Sigmoid colon (tissue), 7 donors: ENCODE measurements around the gene CFDP1. TPM values are rescaled to one million over a fixed set of nuclear protein-coding genes. Genes with fewer than 3 reads are reported as not detected.

Source experiments
- DNase-seq: peaks from one replicate; pipeline ENCODE4 v3.0.0-alpha.2; 2019
- H3K27ac ChIP-seq, 4 donors: fragments of 200-600 bp; sonication (generic); one replicate each; pipeline ENCODE4 v1.5.1; 2016 to 2019; ENCODE audit warnings: mild to moderate bottlenecking in 1 of 4
- H3K27me3 ChIP-seq, 3 donors: fragments of 200-600 bp; sonication (generic); one replicate each; pipeline ENCODE4 v1.5.1; 2019; ENCODE audit warnings: mild to moderate bottlenecking in 1 of 3
- H3K36me3 ChIP-seq, 4 donors: fragments of 200-600 bp; sonication (generic); one replicate each; pipeline ENCODE4 v1.5.1; 2016 to 2019
- H3K4me1 ChIP-seq, 4 donors: fragments of 200-600 bp; sonication (generic); one replicate each; pipeline ENCODE4 v1.5.1; 2017 to 2019
- H3K4me3 ChIP-seq, 4 donors: fragments of 200-600 bp; sonication (generic); one replicate each; pipeline ENCODE4 v1.5.1; 2017 to 2019; ENCODE audit warnings: mild to moderate bottlenecking in 2 of 4, moderate library complexity in 1 of 4
- H3K9me3 ChIP-seq, 4 donors: fragments of 200-600 bp in 3 of 4; sonication (generic) in 3 of 4; one replicate each; pipeline versions ENCODE4 v1.5.1 to v1.6.1; 2013 to 2019
- CTCF ChIP-seq, 4 experiments: fragments of 450-650 bp in 3 of 4; fragments of 200-600 bp in 1 of 4; IDR thresholded peaks; one replicate each; pipeline ENCODE4 v1.5.1; 2016 to 2019; ENCODE audit warnings: antibody characterized with exemption in 4 of 4, mild to moderate bottlenecking in 3 of 4, moderate library complexity in 2 of 4
- EP300 ChIP-seq, 4 donors: sonication (generic); formaldehyde crosslinking; IDR thresholded peaks; one replicate each; pipeline ENCODE4 v1.6.1; 2017; ENCODE audit warnings: antibody characterized with exemption in 4 of 4
- POLR2A ChIP-seq, 2 donors: fragments of 450-650 bp; IDR thresholded peaks; one replicate each; pipeline ENCODE4 v1.6.1; 2016; ENCODE audit warnings: antibody characterized with exemption in 2 of 2, mild to moderate bottlenecking in 2 of 2, moderate library complexity in 2 of 2
- POLR2AphosphoS5 ChIP-seq, 4 donors: sonication (generic); formaldehyde crosslinking; IDR thresholded peaks; one replicate each; pipeline ENCODE4 v1.6.1; 2017; ENCODE audit warnings: antibody characterized with exemption in 4 of 4
- WGBS, 2 donors: extraction: QIAGEN DNeasy Blood & Tissue Kit; methylation state at CpG; one replicate each; pipeline ENCODE4 v1.1.7; 2013; 5-methylcytosine and 5-hydroxymethylcytosine counted together
- intact Hi-C: fragments of 100-400 bp; cut with DNase I; formaldehyde crosslinking; loops from one replicate; pipeline ENCODE4 v1.15.1; 2023
- polyA plus RNA-seq, 3 donors: library from polyadenylated mRNA; stranded (reverse); fragments of 200-250 nt; gene quantifications; one replicate each; pipeline ENCODE4 v1.2.3, GENCODE V29; 2013
- total RNA-seq, 4 donors: library from RNA; depleted of rRNA; stranded (reverse); fragments of >200 nt; gene quantifications; one replicate each; pipeline ENCODE4 v1.1.0, GENCODE V29; 2016
- donor health status: healthy with polysubstance abuse.
- donor health status: Bipolar disorder and iron deficiency.
- donor health status: healthy.

CFDP1 gene
- 10 to 100 TPM; 42.1 to 61.1 (median 48.2) TPM for total RNA-seq
- polyA plus RNA-seq = 100 to 1,000 TPM; 102 to 382 (median 295) TPM

GRCh38 chr16:75432828-75433731 is at the start of gene CFDP1:
TSS of gene CFDP1 (minus strand) at chr16:75433503. CDS start at chr16:75433352, 151 bp downstream.
- DNase-seq = peak; percentile 98
- Histone ChIP-seq H3K9me3 (no peaks in the 10 kb centered on the region), H3K4me3 (peak within 1 kb of the TSS; percentile 75 to 92 (median 84)), H3K27ac (peak within 1 kb of the TSS; percentile 95 to 98 (median 96)), H3K36me3 (no peaks in the 10 kb centered on the region), H3K4me1 (peaks cover 0 to 17% (median 11%) of the 10 kb centered on the region in 4 donors), H3K27me3 (no peaks in the 10 kb centered on the region)
- 1% methylated on average over 85 of the region's 85 CpGs for WGBS, 2 donors
- intact Hi-C loops = loop anchor here (1.0 to 5.0 kb wide), 2 partner anchors 124 to 322 kb away; partner anchors contain the start of gene TMEM231
- TF ChIP-seq EP300 (IDR thresholded peaks at IDR 0.05) (no peak), POLR2A (IDR thresholded peaks at IDR 0.05) (peak; percentile 55 to 64), POLR2AphosphoS5 (IDR thresholded peaks at IDR 0.05) (peak; percentile 80 to 90 (median 87))

- H3K9me3 ChIP-seq = no peaks in the 10 kb centered on the region
- no peak overlapping the region for H3K4me3 ChIP-seq
- H3K4me1 ChIP-seq = no peaks in the 10 kb centered on the region
- intact Hi-C loops = no loop called here
- no peak for DNase-seq
- no peak overlapping the region for H3K27ac ChIP-seq
- TF ChIP-seq EP300 (IDR thresholded peaks at IDR 0.05) = no peak
- no peak for TF ChIP-seq POLR2AphosphoS5 (IDR thresholded peaks at IDR 0.05)
- no peak for TF ChIP-seq CTCF (IDR thresholded peaks at IDR 0.05)
- TF ChIP-seq POLR2A (IDR thresholded peaks at IDR 0.05) = no peak
- 85 to 86% methylated on average over 14 of the region's 14 CpGs for WGBS, 2 donors
- no peaks in the 10 kb centered on the region for H3K27me3 ChIP-seq
- H3K36me3 ChIP-seq = no peaks in the 10 kb centered on the region
Observed at GRCh38 chr16:75482434-75483205, 49.3 kb upstream of the CFDP1 start.

- no peaks in the 10 kb centered on the region for H3K36me3 ChIP-seq
- no peak for DNase-seq
- no peak overlapping the region for H3K4me3 ChIP-seq
- TF ChIP-seq EP300 (IDR thresholded peaks at IDR 0.05) = no peak
- TF ChIP-seq CTCF (IDR thresholded peaks at IDR 0.05) = no peak
- no peak for TF ChIP-seq POLR2AphosphoS5 (IDR thresholded peaks at IDR 0.05)
- TF ChIP-seq POLR2A (IDR thresholded peaks at IDR 0.05) = no peak
- H3K27ac ChIP-seq = no peak overlapping the region
- no peaks in the 10 kb centered on the region for H3K4me1 ChIP-seq
- no peaks in the 10 kb centered on the region for H3K27me3 ChIP-seq
- H3K9me3 ChIP-seq = no peaks in the 10 kb centered on the region
- WGBS, 2 donors = 86 to 90% methylated on average over 7 of the region's 7 CpGs
- intact Hi-C loops = no loop called here
Observed at GRCh38 chr16:75481475-75481874, 48.2 kb upstream of the CFDP1 start.

GRCh38 chr16:75479421-75479990 is 46.2 kb upstream of the CFDP1 start:
- Histone ChIP-seq H3K9me3 (no peaks in the 10 kb centered on the region), H3K27ac (no peak overlapping the region), H3K4me1 (no peaks in the 10 kb centered on the region), H3K36me3 (no peaks in the 10 kb centered on the region), H3K4me3 (no peak overlapping the region), H3K27me3 (no peaks in the 10 kb centered on the region)
- intact Hi-C loops = no loop called here
- TF ChIP-seq POLR2AphosphoS5 (IDR thresholded peaks at IDR 0.05) (no peak), POLR2A (IDR thresholded peaks at IDR 0.05) (no peak), EP300 (IDR thresholded peaks at IDR 0.05) (no peak), CTCF (IDR thresholded peaks at IDR 0.05) (no peak)
- DNase-seq = no peak
- 97% methylated on average over 47 of the region's 47 CpGs for WGBS, 2 donors
